CD4-positive, alpha-beta T cell treated with Interleukin-1 beta for 1 hour (primary cell): Measurements from ENCODE around the gene TOR2A.

Experiments used
- DNase-seq, 2 donors: peaks; one replicate each; pipeline ENCODE4 v3.0.0-alpha.2; 2020 to 2022

TOR2A gene

GRCh38 chr9:127716412-127716811 lies 18.7 kb downstream of the TOR2A start:
- no peak for DNase-seq

GRCh38 chr9:127715470-127716337 lies 19.4 kb downstream of the TOR2A start, which contains the start of the genes PTRH1 and TTC16:
TSS of gene PTRH1 (minus strand) at chr9:127715663. CDS start at chr9:127715639, 24 bp downstream.
TSS of gene TTC16 (plus strand) at chr9:127716079. CDS start at chr9:127716146, 67 bp downstream.
- peak; percentile 95 to 96 for DNase-seq

- DNase-seq, result peak in 1 of 2 donors; percentile 13
These were observed 20.1 kb downstream of the TOR2A start for GRCh38 chr9:127714951-127715469.

- DNase-seq, result no peak
These were observed 20.9 kb downstream of the TOR2A start for GRCh38 chr9:127714020-127714750.

GRCh38 chr9:127712867-127713266 lies 22.2 kb downstream of the TOR2A start:
- no peak for DNase-seq

- DNase-seq, result no peak
These were observed 22.7 kb downstream of the TOR2A start for GRCh38 chr9:127712371-127712770.

- DNase-seq, result no peak
These were observed 23.2 kb downstream of the TOR2A start for GRCh38 chr9:127711831-127712274.

- DNase-seq, result peak in 1 of 2 donors; percentile 20
These were observed 23.8 kb downstream of the TOR2A start for GRCh38 chr9:127711226-127711701.

- DNase-seq, result no peak
These were observed 24.8 kb downstream of the TOR2A start for GRCh38 chr9:127710204-127710783.

- DNase-seq, result no peak
These were observed 26.0 kb downstream of the TOR2A start for GRCh38 chr9:127708952-127709587.

- DNase-seq, result peak; percentile 46 to 72
These were observed 27.3 kb downstream of the TOR2A start for GRCh38 chr9:127707766-127708165.

GRCh38 chr9:127706836-127707241 lies 28.3 kb downstream of the TOR2A start, which contains the start of gene CFAP157:
TSS of gene CFAP157 (plus strand) at chr9:127706988. CDS start at chr9:127707032, 44 bp downstream.
- no peak for DNase-seq

- no peak for DNase-seq
These were observed 29.3 kb downstream of the TOR2A start for GRCh38 chr9:127705577-127706379.

GRCh38 chr9:127703289-127703946 lies 31.7 kb downstream of the TOR2A start:
- no peak for DNase-seq

GRCh38 chr9:127700594-127701255 lies 34.4 kb downstream of the TOR2A start:
- no peak for DNase-seq

GRCh38 chr9:127700140-127700539 lies 35.0 kb downstream of the TOR2A start:
- no peak for DNase-seq

GRCh38 chr9:127698985-127699670 lies 36.0 kb downstream of the TOR2A start:
- peak; percentile 92 to 93 for DNase-seq

GRCh38 chr9:127698386-127698785 lies 36.7 kb downstream of the TOR2A start:
- no peak for DNase-seq

- no peak for DNase-seq
These were observed 37.5 kb downstream of the TOR2A start for GRCh38 chr9:127697575-127697974.
